PC-3 (cell line): ENCODE measurements around the gene SPATA32. TPM values are rescaled to one million over a fixed set of nuclear protein-coding genes. Genes with fewer than 3 reads are reported as not detected.
A peak's percentile ranks its signal among the peaks of the same experiment; 100 is the strongest.

Experiments
- ATAC-seq: fragments of 200-7000 bp; cut with Tn5 transposase; 2 replicates; pipeline ENCODE4 v1.9.1; 2020; ENCODE audit warnings: mild to moderate bottlenecking, moderate library complexity
- BruUV-seq: library from RNA; stranded (reverse); fragments of 400-500 nt; replicated peaks from 2 replicates; lab custom pipeline; 2021; lab: Mats Ljungman, UMichigan
- CTCF ChIA-PET: fragments of 300-600 bp; sonication (Branson Sonifier 250); formaldehyde crosslinking; loops from one replicate; lab custom pipeline; 2022; ENCODE audit warnings: antibody characterized with exemption; lab: Charles Lee
- POLR2A ChIA-PET: fragments of 300-600 bp; sonication (Branson Sonifier 250); formaldehyde crosslinking; loops from one replicate; lab custom pipeline; 2022; ENCODE audit warnings: antibody characterized with exemption; ENCODE audit not compliant: unreplicated experiment; lab: Charles Lee
- DNase-seq: peaks from one replicate; pipeline ENCODE4 v3.0.0-alpha.2; 2015
- H2AFZ ChIP-seq: fragments of 300-600 bp; sonication (generic); 2 replicates; pipeline ENCODE4 v1.6.0; 2016; ENCODE audit warnings: antibody characterized with exemption, low read length
- H3F3A ChIP-seq: fragments of 300-600 bp; sonication (generic); one replicate; pipeline ENCODE4 v1.6.0; 2017; ENCODE audit warnings: antibody characterized with exemption, low read length, control low read depth, mild to moderate bottlenecking; ENCODE audit not compliant: unreplicated experiment
- H3K27ac ChIP-seq: fragments of 300-600 bp; sonication (generic); 2 replicates; pipeline ENCODE4 v1.5.1; 2016; ENCODE audit warnings: mild to moderate bottlenecking, low read length
- H3K27me3 ChIP-seq: fragments of 300-600 bp; sonication (generic); 2 replicates; pipeline ENCODE4 v1.6.1; 2016; ENCODE audit warnings: low read length, mixed read lengths
- H3K36me3 ChIP-seq: fragments of 300-600 bp; sonication (generic); 2 replicates; pipeline ENCODE4 v1.6.1; 2016; ENCODE audit warnings: low read depth, mixed run types, low read length, mixed read lengths
- H3K4me1 ChIP-seq: fragments of 300-600 bp; sonication (generic); 2 replicates; pipeline ENCODE4 v1.5.1; 2016; ENCODE audit warnings: low read length; ENCODE audit not compliant: insufficient read depth
- H3K4me2 ChIP-seq: fragments of 300-600 bp; sonication (generic); 2 replicates; pipeline ENCODE4 v1.6.0; 2016; ENCODE audit warnings: low read length
- H3K4me3 ChIP-seq: fragments of 300-600 bp; sonication (generic); 2 replicates; pipeline ENCODE4 v1.5.1; 2016; ENCODE audit warnings: mild to moderate bottlenecking, low read length, mixed read lengths
- H3K79me2 ChIP-seq: fragments of 300-600 bp; sonication (generic); 2 replicates; pipeline ENCODE4 v1.6.1; 2017; ENCODE audit warnings: low read length, mixed read lengths
- H3K9ac ChIP-seq: fragments of 300-600 bp; sonication (generic); 2 replicates; pipeline ENCODE4 v1.6.0; 2016; ENCODE audit warnings: mild to moderate bottlenecking, low read length
- H3K9me2 ChIP-seq: fragments of 300-600 bp; sonication (generic); replicated peaks from 2 replicates; pipeline ENCODE4 v1.6.1; 2016; ENCODE audit warnings: mixed run types, low read length, mixed read lengths
- H3K9me3 ChIP-seq: fragments of 300-600 bp; sonication (generic); 2 replicates; pipeline ENCODE4 v1.6.1; 2016; ENCODE audit warnings: low read length, mixed read lengths
- H4K20me1 ChIP-seq: fragments of 300-600 bp; sonication (generic); 2 replicates; pipeline ENCODE4 v1.6.1; 2016; ENCODE audit warnings: low read length, mixed read lengths
- EZH2 ChIP-seq: fragments of 300-600 bp; sonication (generic); IDR thresholded peaks from one replicate; pipeline ENCODE4 v1.6.1; 2017; ENCODE audit warnings: antibody characterized with exemption, mild to moderate bottlenecking, low read length; ENCODE audit not compliant: unreplicated experiment
- EZH2phosphoT487 ChIP-seq: fragments of 300-600 bp; sonication (generic); IDR thresholded peaks from 2 replicates; pipeline ENCODE4 v1.6.1; 2018; ENCODE audit warnings: mild to moderate bottlenecking, antibody characterized with exemption, low read length, borderline replicate concordance
- intact Hi-C: fragments of 100-400 bp; cut with micrococcal nuclease; formaldehyde crosslinking; loops from 2 replicates; pipeline ENCODE4 v1.9.0; 2023
- total RNA-seq: library from RNA; depleted of rRNA; stranded (reverse); fragments of >200 nt; gene quantifications from 2 replicates; pipeline ENCODE4 v1.2.3, GENCODE V29; 2014
- TF ChIP-seq, protein P1 (sequence below): fragments of 300-600 bp; sonication (generic); conservative IDR thresholded peaks from 2 replicates; pipeline ENCODE4 v1.5.1; 2017; ENCODE audit warnings: antibody characterized with exemption, low read depth, mild to moderate bottlenecking, low read length

Gene SPATA32
- total RNA-seq, 1 experiment from 2014 or later = not detected

DNA sequence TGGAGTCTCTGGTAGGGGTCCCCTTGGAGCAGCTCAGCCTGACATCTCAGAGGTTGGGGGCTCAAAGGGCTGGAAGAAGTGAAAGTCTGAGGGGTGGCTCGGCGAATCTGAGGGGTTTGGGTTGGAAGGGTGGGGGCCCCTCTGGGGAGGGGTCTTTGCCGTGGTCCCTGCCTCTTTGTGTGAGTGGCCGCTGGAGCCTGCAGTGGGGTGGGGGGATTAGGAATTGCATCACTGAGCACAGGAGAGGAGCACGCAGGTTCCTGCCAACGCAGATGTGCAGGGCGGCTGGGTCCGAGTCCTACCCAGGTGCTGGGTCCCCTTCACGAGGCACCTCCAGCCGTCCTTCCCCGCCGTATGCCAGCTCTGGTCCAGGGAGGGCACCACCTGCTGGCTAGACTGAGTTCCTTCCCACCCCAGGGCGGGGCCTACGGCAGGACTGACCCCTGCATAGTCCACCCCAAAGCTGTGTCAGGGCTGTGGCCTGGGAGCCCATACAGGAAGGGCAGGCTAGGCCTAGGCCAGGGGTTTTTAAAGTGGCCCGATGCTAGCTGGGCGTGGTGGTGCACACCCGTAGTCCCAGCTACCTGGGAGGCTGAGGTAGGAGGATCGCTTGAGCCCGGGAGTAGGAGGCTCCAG is 30.3 kb downstream of the SPATA32 start:
- peaks cover 44% of the 10 kb centered on the region for H3K4me1 ChIP-seq
- ATAC-seq (peak; percentile 48; the same call in 1 of the 2 replicates), DNase-seq (peak; percentile 39)
- no peaks in the 10 kb centered on the region for H3K36me3 ChIP-seq
- no peak overlapping the region for H3K4me2 ChIP-seq
- H3K27ac ChIP-seq = no peak overlapping the region
- no peaks in the 10 kb centered on the region for H3K79me2 ChIP-seq
- intact Hi-C loops = no loop called here
- H3K9me3 ChIP-seq = no peaks in the 10 kb centered on the region
- TF ChIP-seq, protein P1, sequence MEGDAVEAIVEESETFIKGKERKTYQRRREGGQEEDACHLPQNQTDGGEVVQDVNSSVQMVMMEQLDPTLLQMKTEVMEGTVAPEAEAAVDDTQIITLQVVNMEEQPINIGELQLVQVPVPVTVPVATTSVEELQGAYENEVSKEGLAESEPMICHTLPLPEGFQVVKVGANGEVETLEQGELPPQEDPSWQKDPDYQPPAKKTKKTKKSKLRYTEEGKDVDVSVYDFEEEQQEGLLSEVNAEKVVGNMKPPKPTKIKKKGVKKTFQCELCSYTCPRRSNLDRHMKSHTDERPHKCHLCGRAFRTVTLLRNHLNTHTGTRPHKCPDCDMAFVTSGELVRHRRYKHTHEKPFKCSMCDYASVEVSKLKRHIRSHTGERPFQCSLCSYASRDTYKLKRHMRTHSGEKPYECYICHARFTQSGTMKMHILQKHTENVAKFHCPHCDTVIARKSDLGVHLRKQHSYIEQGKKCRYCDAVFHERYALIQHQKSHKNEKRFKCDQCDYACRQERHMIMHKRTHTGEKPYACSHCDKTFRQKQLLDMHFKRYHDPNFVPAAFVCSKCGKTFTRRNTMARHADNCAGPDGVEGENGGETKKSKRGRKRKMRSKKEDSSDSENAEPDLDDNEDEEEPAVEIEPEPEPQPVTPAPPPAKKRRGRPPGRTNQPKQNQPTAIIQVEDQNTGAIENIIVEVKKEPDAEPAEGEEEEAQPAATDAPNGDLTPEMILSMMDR = peak; percentile 63
- TF ChIP-seq EZH2 (no peak), EZH2phosphoT487 (no peak)
- BruUV-seq = no TSS peak
- no peaks in the 10 kb centered on the region for H3K9me2 ChIP-seq
- H3F3A ChIP-seq = no peaks in the 10 kb centered on the region
- POLR2A ChIA-PET = interaction anchor here (0.5 kb wide), 1 partner anchor 82 kb away, joined by 5 read pairs; no protein-coding TSS in a partner anchor
- no peak overlapping the region for H3K9ac ChIP-seq
- H2AFZ ChIP-seq = no peak overlapping the region
- no peak overlapping the region for H3K4me3 ChIP-seq
- no peaks in the 10 kb centered on the region for H4K20me1 ChIP-seq
- H3K27me3 ChIP-seq = no peaks in the 10 kb centered on the region
- CTCF ChIA-PET = interaction anchor here (0.5 to 2.5 kb wide), 4 partner anchors 12 to 194 kb away, joined by 3 to 16 read pairs (median 8); partner anchors contain the start of gene ACBD4

DNA sequence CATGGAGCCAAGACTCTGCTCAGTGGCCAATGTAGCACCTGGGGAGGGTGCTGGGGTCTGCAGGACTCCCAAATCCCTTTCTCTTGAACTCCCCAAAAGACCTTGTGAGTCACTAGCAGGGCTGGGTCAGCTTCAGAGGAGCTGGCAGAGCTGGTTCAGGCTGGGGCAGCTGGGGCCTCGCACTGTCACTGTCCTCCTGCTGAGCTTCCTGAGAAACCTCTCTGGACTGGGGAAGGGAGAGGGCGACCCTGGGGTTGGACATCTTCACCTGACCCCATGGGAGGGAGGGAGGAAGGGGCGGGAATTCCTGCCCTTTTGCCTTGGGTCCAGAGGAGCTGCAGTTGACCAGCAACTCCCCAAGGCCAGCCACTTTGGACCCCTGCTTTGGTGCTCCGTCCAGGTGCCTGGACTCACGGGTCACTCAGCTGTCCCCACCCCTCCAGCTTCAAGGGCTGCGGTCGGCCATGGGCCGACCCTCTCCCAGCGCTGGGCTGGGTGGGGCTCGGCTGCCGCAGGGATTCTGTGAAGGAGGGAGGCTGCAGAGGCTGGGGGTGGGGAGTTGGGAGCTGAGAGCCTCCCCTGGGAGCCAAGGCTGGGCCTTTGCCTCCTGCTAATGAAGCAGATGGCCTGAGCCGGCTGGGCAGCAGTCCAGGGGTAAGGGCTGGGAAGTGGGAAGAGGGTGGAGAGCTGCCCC is 31.0 kb downstream of the SPATA32 start:
- ChIA-PET CTCF (interaction anchor here (0.6 to 2.5 kb wide), 4 partner anchors 12 to 96 kb away, joined by 3 to 16 read pairs (median 6); partner anchors contain the start of gene ACBD4), POLR2A (no interaction called here)
- no peaks in the 10 kb centered on the region for H3F3A ChIP-seq
- ATAC-seq (peak; percentile 34), DNase-seq (peak; percentile 66)
- H4K20me1 ChIP-seq = no peaks in the 10 kb centered on the region
- no peaks in the 10 kb centered on the region for H3K9me2 ChIP-seq
- H3K9ac ChIP-seq = no peak overlapping the region
- no peaks in the 10 kb centered on the region for H3K27me3 ChIP-seq
- no peaks in the 10 kb centered on the region for H3K9me3 ChIP-seq
- peak overlapping the region; percentile 15; the same call in 1 of the 2 replicates for H3K4me2 ChIP-seq
- no peaks in the 10 kb centered on the region for H3K36me3 ChIP-seq
- intact Hi-C loops = no loop called here
- H3K27ac ChIP-seq = peak overlapping the region; percentile 69
- peaks cover 51% of the 10 kb centered on the region for H3K4me1 ChIP-seq
- H2AFZ ChIP-seq = no peak overlapping the region
- TF ChIP-seq EZH2phosphoT487 (no peak), EZH2 (no peak)
- TF ChIP-seq, protein P1 = no peak
- no TSS peak for BruUV-seq
- no peak overlapping the region for H3K4me3 ChIP-seq
- no peaks in the 10 kb centered on the region for H3K79me2 ChIP-seq
